ENCODE measurements around the gene COQ9. TPM values are rescaled to one million over a fixed set of nuclear protein-coding genes. Genes with fewer than 3 reads are reported as not detected.
"Not testable (repeated sequence)": the region's sequence is repeated elsewhere in the genome, so short reads cannot be mapped to it uniquely, and the experiment has no call there.

COQ9 gene
- total RNA-seq, 2 experiments from 2014 or later, result 46.3 to 49.6 TPM

DNA sequence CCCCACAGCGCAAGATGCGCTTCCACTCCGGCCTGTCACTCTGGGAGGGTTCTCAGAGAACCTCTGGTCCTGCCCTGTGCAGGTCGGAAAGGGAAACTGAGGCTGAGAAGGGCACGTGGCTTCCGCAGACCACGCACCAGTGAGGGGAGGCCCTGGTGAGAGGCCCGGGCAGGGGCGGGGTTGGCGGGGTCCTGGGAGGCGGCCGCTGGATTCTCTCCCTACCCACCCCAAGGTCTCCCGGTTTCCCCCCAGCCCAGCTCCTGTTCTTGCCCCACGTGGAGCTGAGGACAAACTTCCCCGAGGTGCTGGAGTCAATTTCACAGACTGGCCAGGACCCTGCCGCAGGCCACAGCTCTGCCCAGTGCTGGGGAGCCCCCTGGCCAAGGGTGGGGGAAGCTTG is 31.2 kb upstream of the COQ9 start:
- Mint-ChIP-seq H3K27ac (no peak overlapping the region), H3K27me3 (no peaks in the 10 kb centered on the region), H3K4me3 (no peak overlapping the region), H3K4me1 (peaks cover 22% of the 10 kb centered on the region), H3K9me3 (no peaks in the 10 kb centered on the region), H3K36me3 (no peaks in the 10 kb centered on the region)
- no peak for DNase-seq

DNA sequence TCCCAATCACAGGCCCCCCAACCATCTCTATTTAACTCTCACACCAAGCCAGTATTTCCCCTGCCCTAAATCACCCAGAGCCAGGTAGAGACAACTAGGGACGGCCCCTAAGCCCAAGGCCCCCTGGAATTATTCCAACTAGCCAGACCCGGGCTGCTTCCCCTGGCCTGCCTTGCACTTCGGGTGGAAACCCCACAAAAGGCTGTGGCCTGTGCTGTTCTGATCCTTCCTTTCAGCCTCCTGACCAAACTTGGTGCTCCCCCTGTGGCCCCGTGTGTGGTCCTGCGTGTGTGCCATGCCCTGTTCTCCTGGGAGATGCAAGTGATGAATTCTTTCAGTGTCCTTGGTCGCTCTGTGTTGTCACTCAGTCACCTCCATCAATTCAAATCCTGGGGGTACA is 27.8 kb upstream of the COQ9 start:
- Mint-ChIP-seq H3K4me3 (no peak overlapping the region), H3K36me3 (no peaks in the 10 kb centered on the region), H3K4me1 (peaks cover 29% of the 10 kb centered on the region), H3K9me3 (no peaks in the 10 kb centered on the region), H3K27ac (peak overlapping the region; percentile 68), H3K27me3 (no peaks in the 10 kb centered on the region)
- no peak for DNase-seq

DNA sequence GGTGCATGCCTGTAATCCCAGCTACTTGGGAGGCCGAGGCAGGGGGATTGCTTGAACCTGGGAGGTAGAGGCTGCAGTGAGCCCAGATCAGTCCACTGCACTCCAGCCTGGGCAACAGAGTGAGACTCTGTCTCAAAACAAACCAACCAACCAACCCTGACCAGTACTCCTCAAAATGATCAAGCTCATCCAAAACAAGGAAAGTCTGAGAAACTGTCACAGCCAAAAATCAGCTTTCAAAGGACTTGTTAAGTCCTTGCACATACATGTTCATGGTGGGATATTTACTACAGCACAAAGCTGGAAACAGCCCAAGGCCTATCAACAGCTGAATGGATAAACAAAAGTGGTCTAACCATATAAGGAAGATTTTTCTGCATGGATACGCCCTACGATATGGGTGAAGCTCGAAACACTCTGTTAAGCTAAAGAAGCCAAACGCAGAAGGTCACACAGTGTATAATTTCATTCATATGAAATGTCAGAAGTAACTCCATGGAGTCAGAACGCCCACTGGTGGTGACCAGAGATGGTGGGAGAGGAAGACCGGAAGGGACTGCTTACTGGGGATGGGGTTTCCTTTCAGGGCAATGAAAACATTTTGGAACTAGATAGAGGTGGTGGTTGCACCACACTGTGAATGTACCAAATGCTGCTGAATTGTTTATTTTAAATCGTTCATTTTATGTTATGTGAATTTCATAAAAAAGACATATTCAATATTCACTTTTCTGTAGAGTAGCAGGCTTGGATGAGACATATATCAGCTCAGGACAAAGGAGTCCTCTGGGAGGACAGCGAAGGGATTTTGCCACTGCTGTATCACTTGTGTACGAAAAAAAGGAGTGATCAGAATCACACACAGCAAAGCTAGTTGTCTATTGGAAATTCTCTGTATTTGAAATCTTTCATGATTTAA is 25.0 kb upstream of the COQ9 start:
- no peaks in the 10 kb centered on the region for H3K9me3 Mint-ChIP-seq
- no peak overlapping the region for H3K27ac Mint-ChIP-seq
- H3K4me1 Mint-ChIP-seq, result peaks cover 22% of the 10 kb centered on the region
- H3K36me3 Mint-ChIP-seq, result no peaks in the 10 kb centered on the region
- DNase-seq, result no peak
- H3K27me3 Mint-ChIP-seq, result no peaks in the 10 kb centered on the region
- H3K4me3 Mint-ChIP-seq, result no peak overlapping the region

DNA sequence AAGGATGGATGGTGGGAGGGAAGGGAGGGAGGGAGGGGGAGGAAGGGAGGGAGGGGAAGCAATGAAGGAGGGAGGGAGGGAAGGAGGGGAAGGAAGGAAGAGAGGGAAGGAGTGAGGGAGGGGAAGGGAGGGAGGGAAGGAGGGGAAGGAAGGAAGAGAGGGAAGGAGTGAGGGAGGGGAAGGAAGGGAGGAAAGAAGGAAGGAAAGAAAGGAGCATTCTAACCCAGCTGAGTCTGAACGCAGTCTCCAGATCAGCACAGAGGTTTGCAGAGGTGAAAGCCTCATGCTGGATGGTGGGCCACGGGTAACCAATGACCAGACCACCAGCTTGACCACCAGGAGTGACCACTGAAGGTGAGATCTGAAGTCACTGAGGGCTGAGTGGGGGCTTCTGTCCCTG is 24.1 kb upstream of the COQ9 start:
- H3K9me3 Mint-ChIP-seq, result no peaks in the 10 kb centered on the region
- H3K4me1 Mint-ChIP-seq, result peaks cover 18% of the 10 kb centered on the region
- DNase-seq, result no peak
- no peaks in the 10 kb centered on the region for H3K27me3 Mint-ChIP-seq
- no peak overlapping the region for H3K27ac Mint-ChIP-seq
- H3K36me3 Mint-ChIP-seq, result peaks cover under 1% of the 10 kb centered on the region
- no peak overlapping the region for H3K4me3 Mint-ChIP-seq

DNA sequence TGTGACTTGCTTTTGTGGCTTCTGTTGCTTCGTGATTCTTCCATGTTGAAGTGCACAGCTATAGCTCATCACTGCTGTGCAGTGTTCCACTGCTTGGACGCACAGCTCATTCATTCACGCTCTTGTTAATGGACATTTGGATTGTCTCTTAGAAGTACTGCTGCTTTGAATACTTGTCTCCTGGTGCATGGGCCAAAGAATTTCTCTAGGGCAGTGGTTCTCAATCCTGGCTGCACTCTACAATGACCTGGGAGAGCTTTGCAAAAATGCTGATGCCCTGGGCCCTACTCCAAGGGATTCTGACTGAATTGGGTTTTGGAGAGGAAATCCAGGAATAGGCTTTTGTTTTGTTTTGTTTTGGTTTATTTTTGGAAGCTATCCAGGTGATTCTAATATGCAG is 22.7 kb upstream of the COQ9 start:
- DNase-seq, result no peak
- Mint-ChIP-seq H3K4me3 (no peak overlapping the region), H3K36me3 (peaks cover 7% of the 10 kb centered on the region), H3K9me3 (no peaks in the 10 kb centered on the region), H3K4me1 (peaks cover 8% of the 10 kb centered on the region), H3K27ac (no peak overlapping the region), H3K27me3 (no peaks in the 10 kb centered on the region)

DNA sequence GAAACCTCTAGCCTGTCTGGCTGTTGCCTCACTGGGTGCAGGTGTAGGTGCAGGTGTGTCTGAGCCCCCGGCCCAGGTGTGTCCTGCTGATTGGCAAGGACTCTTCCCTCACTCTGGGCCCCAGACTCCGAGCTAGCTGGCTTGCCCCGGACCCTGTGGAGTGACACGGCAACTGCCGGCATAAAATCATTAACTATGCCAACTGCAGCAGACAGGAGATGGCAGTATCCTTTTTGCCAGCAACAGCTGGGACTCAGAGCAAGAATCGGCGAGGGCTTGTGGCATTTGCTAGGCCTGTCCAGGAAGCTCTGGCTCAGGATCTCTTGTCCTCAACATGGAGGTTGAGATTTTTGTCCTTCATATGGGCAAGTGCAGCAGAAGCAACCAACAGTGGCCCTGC is 20.9 kb upstream of the COQ9 start:
- DNase-seq, result no peak
- H3K9me3 Mint-ChIP-seq, result no peaks in the 10 kb centered on the region
- H3K4me1 Mint-ChIP-seq, result peaks cover 7% of the 10 kb centered on the region
- peaks cover 20% of the 10 kb centered on the region for H3K36me3 Mint-ChIP-seq
- no peaks in the 10 kb centered on the region for H3K27me3 Mint-ChIP-seq
- H3K4me3 Mint-ChIP-seq, result no peak overlapping the region
- no peak overlapping the region for H3K27ac Mint-ChIP-seq

DNA sequence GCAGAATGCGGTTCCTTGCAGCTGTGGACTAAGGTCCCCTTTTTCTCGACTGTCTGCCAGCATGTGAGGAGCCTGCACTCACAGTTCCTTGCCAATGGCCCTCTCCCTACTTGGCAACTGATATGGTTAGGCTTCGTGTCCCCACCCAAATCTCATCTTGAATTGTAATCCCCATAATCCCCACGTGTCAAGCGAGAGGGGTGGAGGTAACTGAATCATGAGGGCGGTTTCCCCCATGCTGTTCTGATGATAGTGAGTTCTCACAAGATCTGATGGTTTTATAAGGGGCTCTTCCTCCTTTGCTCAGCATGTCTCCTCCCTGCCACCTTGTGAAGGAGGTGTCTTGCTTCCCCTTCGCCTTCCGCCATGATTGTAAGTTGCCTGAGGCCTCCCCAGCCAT is 20.0 kb upstream of the COQ9 start:
- no peak for DNase-seq
- Mint-ChIP-seq H3K36me3 (peaks cover 21% of the 10 kb centered on the region), H3K9me3 (no peaks in the 10 kb centered on the region), H3K4me1 (peaks cover 4% of the 10 kb centered on the region), H3K27me3 (no peaks in the 10 kb centered on the region), H3K4me3 (no peak overlapping the region), H3K27ac (no peak overlapping the region)

DNA sequence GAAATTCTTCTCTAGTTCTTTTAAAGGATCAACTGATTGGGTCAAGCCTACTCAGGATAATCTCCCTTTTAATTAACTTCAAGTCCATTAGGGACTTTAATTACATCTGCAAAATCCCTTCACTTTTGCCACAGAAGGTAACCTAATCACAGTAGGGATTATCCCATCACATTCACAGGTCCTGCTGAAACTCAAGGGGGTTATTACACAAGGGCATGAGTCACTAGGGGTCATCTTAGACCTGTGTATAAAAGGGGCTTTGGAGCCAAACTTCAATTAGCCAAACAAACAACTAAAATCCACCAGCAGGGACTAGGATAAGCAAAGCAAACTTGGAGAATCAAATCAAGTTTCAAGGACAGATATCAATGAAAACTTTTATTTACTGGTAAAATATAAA is 19.5 kb upstream of the COQ9 start:
- no peak for DNase-seq
- H3K9me3 Mint-ChIP-seq, result no peaks in the 10 kb centered on the region
- no peak overlapping the region for H3K27ac Mint-ChIP-seq
- H3K4me1 Mint-ChIP-seq, result peaks cover 4% of the 10 kb centered on the region
- no peak overlapping the region for H3K4me3 Mint-ChIP-seq
- no peaks in the 10 kb centered on the region for H3K27me3 Mint-ChIP-seq
- peaks cover 23% of the 10 kb centered on the region for H3K36me3 Mint-ChIP-seq

DNA sequence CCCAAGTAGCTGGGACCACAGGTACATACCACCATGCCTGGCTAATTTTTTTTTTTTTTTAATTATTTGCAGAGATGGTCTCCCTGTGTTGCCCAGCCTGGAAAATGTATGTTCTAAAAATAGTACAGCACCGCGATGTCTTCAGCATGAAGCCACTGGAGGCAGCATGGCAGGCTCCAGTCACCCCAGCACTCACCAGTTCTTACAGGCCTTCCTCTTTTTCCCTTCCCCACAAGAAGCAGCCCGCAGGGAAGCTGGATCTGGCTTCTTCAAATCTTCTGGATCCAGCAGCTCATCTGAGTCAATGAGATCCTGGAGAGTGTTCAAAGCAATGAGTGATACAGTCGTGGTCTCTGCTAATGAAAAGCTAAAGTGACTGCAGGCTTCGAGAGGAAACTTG is 16.3 kb upstream of the COQ9 start:
- no peaks in the 10 kb centered on the region for H3K27me3 Mint-ChIP-seq
- DNase-seq, result no peak
- peaks cover 45% of the 10 kb centered on the region for H3K36me3 Mint-ChIP-seq
- H3K27ac Mint-ChIP-seq, result peak overlapping the region; percentile 1
- H3K4me1 Mint-ChIP-seq, result peaks cover 27% of the 10 kb centered on the region
- H3K4me3 Mint-ChIP-seq, result no peak overlapping the region
- H3K9me3 Mint-ChIP-seq, result no peaks in the 10 kb centered on the region

DNA sequence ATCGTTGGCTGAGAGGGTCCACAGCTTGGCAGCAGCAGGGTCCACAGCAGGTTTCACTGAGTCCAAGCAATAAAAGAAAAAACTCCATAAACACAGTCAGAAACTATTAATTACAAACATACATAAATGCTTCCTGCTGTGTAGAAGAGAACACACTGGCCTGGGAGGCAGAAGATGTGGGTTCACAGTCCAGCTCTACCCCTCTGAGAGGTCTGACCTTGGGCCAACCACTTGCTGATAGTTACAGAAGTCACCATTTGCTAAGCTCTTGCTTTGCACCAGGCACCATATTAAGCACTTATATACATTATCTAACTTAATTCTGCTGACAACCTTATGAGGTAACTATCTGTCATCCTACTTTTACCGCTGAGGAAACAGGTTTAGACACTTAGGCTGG is 14.8 kb upstream of the COQ9 start:
- no peak for DNase-seq

DNA sequence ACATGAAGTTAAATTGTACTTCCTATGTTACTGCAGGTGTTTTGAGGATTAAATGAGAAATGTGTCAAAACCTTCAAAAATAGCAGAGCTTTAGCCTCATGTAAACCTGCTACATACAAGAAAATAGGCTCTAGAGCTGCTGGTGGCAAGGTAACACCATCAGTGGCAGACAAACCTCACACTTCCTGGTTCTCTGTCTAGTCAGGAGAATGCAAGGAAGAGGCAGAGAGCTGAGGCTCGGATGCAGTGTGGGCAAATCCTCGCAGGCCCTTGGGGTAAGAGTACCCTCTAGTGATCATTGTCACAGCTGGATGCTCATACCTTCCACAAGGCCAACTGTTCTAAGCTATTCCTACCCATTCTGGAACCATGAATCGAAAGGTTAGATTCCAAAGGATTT is 14.3 kb upstream of the COQ9 start:
- no peak overlapping the region for H3K4me3 Mint-ChIP-seq
- peaks cover 27% of the 10 kb centered on the region for H3K4me1 Mint-ChIP-seq
- peaks cover 51% of the 10 kb centered on the region for H3K36me3 Mint-ChIP-seq
- DNase-seq, result no peak
- no peaks in the 10 kb centered on the region for H3K27me3 Mint-ChIP-seq
- peak overlapping the region; percentile 75 for H3K27ac Mint-ChIP-seq
- H3K9me3 Mint-ChIP-seq, result no peaks in the 10 kb centered on the region

More for the DNA sequence above, 14.8 kb upstream of the COQ9 start:
- Mint-ChIP-seq H3K9me3 (no peaks in the 10 kb centered on the region), H3K27ac (peak overlapping the region; percentile 75), H3K27me3 (no peaks in the 10 kb centered on the region), H3K4me3 (no peak overlapping the region), H3K4me1 (peaks cover 27% of the 10 kb centered on the region), H3K36me3 (peaks cover 50% of the 10 kb centered on the region)

DNA sequence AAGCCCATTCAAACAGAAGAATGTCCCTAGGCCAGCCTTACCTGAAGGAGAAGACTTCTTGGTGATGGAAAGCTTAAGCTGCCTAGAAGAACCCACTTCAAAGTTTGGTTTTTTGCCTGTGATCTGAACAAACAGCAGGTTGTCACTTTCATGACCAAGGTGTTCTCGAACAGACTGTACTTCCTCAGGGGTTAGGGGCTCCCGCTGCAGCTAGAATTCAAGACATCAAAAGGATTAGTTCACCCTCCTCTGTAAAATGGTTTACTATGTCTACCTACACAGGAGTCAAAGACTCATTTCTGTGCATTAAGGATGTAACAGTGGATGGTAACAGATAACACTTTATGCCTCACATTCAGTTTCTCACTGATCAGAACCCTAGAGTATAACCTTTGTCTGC is 13.3 kb upstream of the COQ9 start:
- peaks cover 27% of the 10 kb centered on the region for H3K4me1 Mint-ChIP-seq

DNA sequence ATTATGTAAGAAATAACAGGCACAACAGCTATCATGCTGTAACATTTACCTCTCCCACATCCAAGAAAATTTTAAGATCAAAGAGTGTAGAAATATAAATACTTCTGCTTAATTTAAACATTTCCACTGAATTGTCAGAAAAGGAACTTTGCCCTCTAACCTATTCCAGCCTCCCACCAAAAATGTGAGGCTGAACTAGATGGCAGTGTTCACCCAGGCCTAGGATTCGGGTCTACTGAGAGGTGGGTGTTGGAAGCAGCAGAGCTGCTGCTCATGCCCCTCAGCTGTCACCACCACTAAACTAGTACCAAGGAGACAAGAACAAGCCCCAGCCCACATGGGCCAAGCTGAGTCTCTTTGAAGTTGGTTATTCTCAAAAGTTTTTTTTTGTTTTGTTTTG is 11.4 kb upstream of the COQ9 start:
- no peak for DNase-seq
- Mint-ChIP-seq H3K27me3 (no peaks in the 10 kb centered on the region), H3K9me3 (peaks cover 7% of the 10 kb centered on the region), H3K4me1 (peaks cover 27% of the 10 kb centered on the region), H3K27ac (no peak overlapping the region), H3K4me3 (no peak overlapping the region), H3K36me3 (peaks cover 57% of the 10 kb centered on the region)

More for the DNA sequence above, 13.3 kb upstream of the COQ9 start:
- no peak for DNase-seq
- no peak overlapping the region for H3K4me3 Mint-ChIP-seq
- H3K27me3 Mint-ChIP-seq, result no peaks in the 10 kb centered on the region
- H3K27ac Mint-ChIP-seq, result peak overlapping the region; percentile 54
- H3K9me3 Mint-ChIP-seq, result no peaks in the 10 kb centered on the region
- H3K36me3 Mint-ChIP-seq, result peaks cover 49% of the 10 kb centered on the region

DNA sequence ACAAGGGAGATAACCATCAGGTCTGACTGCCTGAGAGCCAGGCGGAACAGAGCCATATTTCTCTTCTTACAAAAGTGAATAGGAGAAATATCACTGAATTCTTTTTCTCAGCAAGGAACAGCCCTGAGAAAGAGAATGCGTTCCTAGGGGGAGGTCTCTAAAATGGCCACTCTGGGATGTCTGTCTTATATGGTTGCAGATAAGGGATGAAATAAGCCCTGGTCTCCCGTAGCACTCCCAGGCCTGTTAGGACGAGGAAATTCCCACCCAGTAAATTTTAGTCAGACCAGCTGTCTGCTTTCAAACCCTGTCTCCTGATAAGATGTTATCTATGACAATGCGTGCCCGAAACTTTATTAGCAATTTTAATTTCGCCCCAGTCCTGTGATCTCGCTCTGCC is 7.3 kb upstream of the COQ9 start:
- H3K27ac Mint-ChIP-seq, H3K4me3 Mint-ChIP-seq, H3K9me3 Mint-ChIP-seq, DNase-seq, H3K27me3 Mint-ChIP-seq: not testable (repeated sequence)
- H3K36me3 Mint-ChIP-seq, result peaks cover 53% of the 10 kb centered on the region
- peaks cover 15% of the 10 kb centered on the region for H3K4me1 Mint-ChIP-seq

DNA sequence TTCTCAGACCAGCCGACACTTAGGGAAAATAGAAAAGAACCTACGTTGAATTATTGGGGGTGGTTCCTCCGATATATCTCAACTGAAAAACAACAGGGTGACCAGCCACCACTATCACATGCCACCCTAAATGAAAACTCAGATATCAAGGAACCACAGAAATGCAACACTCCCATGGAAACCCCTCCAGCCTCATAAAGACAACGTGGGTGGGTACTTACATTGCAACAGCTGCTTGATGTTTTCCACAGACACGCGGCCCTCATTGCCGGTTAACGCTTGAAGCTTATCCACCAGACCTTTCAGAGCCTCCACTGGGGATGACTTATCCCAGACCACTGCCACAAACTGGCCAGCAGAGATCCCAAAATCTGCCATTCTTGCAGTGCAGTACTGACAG is 6.7 kb upstream of the COQ9 start:
- H3K27me3 Mint-ChIP-seq, DNase-seq, H3K27ac Mint-ChIP-seq, H3K4me3 Mint-ChIP-seq, H3K9me3 Mint-ChIP-seq: not testable (repeated sequence)
- Mint-ChIP-seq H3K36me3 (peaks cover 49% of the 10 kb centered on the region), H3K4me1 (peaks cover 17% of the 10 kb centered on the region)

DNA sequence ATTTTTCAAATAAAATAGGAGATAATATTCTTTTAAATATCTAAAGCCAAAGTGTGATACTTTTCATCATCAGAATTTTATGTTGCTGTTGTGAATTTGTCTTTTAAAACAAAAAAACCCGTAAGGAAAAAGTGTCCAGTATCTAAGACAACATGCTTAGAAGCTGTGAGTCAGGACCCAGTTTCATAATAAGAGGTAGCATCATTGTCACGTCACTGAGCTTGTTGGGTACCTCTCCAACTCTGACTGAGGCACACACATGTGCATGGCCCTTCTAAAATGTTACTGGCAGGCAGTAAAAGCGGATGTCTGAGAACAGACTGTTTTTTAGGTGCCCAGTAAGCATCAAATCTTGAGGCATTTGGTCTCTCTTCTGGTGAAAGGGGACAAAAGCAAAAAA is 2.6 kb upstream of the COQ9 start:
- peaks cover 7% of the 10 kb centered on the region for H3K9me3 Mint-ChIP-seq
- no peak overlapping the region for H3K27ac Mint-ChIP-seq
- peaks cover 34% of the 10 kb centered on the region for H3K4me1 Mint-ChIP-seq
- DNase-seq, result no peak
- H3K36me3 Mint-ChIP-seq, result peaks cover 36% of the 10 kb centered on the region
- no peak overlapping the region for H3K4me3 Mint-ChIP-seq
- H3K27me3 Mint-ChIP-seq, result no peaks in the 10 kb centered on the region
